ENCODE data around the gene ELP5. TPM values are rescaled to one million over a fixed set of nuclear protein-coding genes. Genes with fewer than 3 reads are reported as not detected.

ELP5 gene
- total and polyA plus RNA-seq, 2 donors (not counting 1 experiment from before 2014, with no cell fraction given): 48.0 to 69.9 TPM

DNA sequence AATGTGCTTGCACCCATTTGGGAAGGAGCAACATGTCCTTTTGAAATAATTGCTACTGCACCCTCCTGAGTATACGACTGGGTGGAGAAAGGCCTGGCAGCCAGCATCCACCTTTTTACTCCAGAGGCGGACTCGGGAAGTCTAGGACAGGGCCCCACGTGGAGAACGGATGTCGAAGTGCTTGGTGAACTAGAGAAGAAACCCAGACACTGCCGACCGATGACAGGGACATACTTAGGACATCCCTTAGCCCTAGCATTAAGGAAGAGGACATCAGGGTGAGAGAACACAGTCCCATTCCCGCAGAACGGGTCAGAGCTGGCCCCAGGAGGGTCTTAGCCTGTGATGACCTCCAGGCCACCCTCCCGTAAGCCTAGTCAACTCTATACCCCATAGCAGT is 38.7 kb downstream of the ELP5 start:
- Mint-ChIP-seq H3K4me3 (no peak overlapping the region), H3K27me3 (peaks cover 46% of the 10 kb centered on the region)
- H3K36me3 ChIP-seq (replicated peaks in 1 of 2; ENCODE audit: control extremely low read depth in 1 of 2, control insufficient read depth in 1 of 2, extremely low read depth in 1 of 2, insufficient read depth in 2 of 2, low read length in 1 of 2): no peaks in the 10 kb centered on the region

DNA sequence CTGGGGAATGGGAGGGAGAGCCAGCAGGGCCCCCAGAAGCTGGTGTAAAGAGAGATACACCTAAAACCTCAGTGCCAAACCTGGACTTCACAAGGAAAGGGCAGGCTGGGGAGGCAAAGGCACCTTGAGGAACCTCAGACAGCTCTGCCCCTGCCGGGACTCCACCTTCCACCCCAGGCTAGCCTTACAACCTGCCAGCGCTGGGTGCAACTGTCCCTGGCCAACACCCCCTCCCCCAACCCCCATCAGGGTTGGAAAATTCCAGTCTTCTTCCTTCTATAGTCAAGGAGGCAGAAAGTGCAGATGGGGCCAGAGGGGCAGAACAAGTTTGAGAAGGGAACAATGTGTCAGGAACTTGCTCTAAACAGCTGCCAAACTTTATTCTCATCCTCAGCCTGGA is 40.2 kb downstream of the ELP5 start:
- DNase-seq (no peak), ATAC-seq (ENCODE audit: low read depth) (no peak)
- no peak overlapping the region for H3K27ac Mint-ChIP-seq
- H2AFZ ChIP-seq (ENCODE audit: insufficient read depth, low read depth, low read length, poor library complexity, severe bottlenecking): no peak overlapping the region
- no peak overlapping the region for H3K4me3 ChIP-seq (ENCODE audit: control extremely low read depth in 1 of 5, extremely low read depth in 1 of 5, insufficient read depth in 1 of 5, low read depth in 2 of 5, low read length in 4 of 5)
- no peak overlapping the region for H3K4me2 ChIP-seq (replicated peaks; ENCODE audit: low read depth, low read length, poor library complexity, severe bottlenecking)
- H3K27ac ChIP-seq (ENCODE audit: low read length in 2 of 2): no peak overlapping the region
- no peaks in the 10 kb centered on the region for H4K20me1 ChIP-seq (ENCODE audit: control insufficient read depth, insufficient read depth, low read length, poor library complexity, severe bottlenecking)
- H3K4me1 ChIP-seq (ENCODE audit: control insufficient read depth in 2 of 2, insufficient read depth in 2 of 2, low read length in 2 of 2): peaks cover 28 to 30% of the 10 kb centered on the region in 2 donors
- intact Hi-C loops (cut with micrococcal nuclease): loop anchor here (10.0 kb wide), 1 partner anchor 157 kb away; no protein-coding TSS in a partner anchor
- H3K27me3 ChIP-seq (replicated peaks in 1 of 4; ENCODE audit: control extremely low read depth in 1 of 4, control insufficient read depth in 3 of 4, insufficient read depth in 4 of 4, low read length in 3 of 4): peaks cover 0 to 57% (median 15%) of the 10 kb centered on the region in 4 experiments
- H3K9ac ChIP-seq (ENCODE audit: low read length): no peak overlapping the region
- H3K36me3 ChIP-seq (replicated peaks in 1 of 2; ENCODE audit: control extremely low read depth in 1 of 2, control insufficient read depth in 1 of 2, extremely low read depth in 1 of 2, insufficient read depth in 2 of 2, low read length in 1 of 2): no peaks in the 10 kb centered on the region
- ChIA-PET POLR2A (no interaction called here), CTCF (no interaction called here)
- H3K9me3 Mint-ChIP-seq (ENCODE audit: insufficient read depth): no peaks in the 10 kb centered on the region
- peaks cover 45% of the 10 kb centered on the region for H3K27me3 Mint-ChIP-seq
- H3K9me3 ChIP-seq (ENCODE audit: control extremely low read depth in 1 of 3, control insufficient read depth in 2 of 3, insufficient read depth in 1 of 3, low read length in 2 of 3): peaks cover 0 to 7% (median 0%) of the 10 kb centered on the region in 3 donors
- peaks cover 22% of the 10 kb centered on the region for H3K4me1 Mint-ChIP-seq
- H3K4me3 Mint-ChIP-seq: no peak overlapping the region
- 100% methylated on average over 1 of the region's 2 CpGs for WGBS (ENCODE audit: insufficient coverage)
- TF ChIP-seq EZH2 (IDR thresholded peaks at IDR 0.05; ENCODE audit: borderline replicate concordance, insufficient read depth, low read depth, low read length, poor library complexity, severe bottlenecking): no peak
- TF ChIP-seq, protein P1, sequence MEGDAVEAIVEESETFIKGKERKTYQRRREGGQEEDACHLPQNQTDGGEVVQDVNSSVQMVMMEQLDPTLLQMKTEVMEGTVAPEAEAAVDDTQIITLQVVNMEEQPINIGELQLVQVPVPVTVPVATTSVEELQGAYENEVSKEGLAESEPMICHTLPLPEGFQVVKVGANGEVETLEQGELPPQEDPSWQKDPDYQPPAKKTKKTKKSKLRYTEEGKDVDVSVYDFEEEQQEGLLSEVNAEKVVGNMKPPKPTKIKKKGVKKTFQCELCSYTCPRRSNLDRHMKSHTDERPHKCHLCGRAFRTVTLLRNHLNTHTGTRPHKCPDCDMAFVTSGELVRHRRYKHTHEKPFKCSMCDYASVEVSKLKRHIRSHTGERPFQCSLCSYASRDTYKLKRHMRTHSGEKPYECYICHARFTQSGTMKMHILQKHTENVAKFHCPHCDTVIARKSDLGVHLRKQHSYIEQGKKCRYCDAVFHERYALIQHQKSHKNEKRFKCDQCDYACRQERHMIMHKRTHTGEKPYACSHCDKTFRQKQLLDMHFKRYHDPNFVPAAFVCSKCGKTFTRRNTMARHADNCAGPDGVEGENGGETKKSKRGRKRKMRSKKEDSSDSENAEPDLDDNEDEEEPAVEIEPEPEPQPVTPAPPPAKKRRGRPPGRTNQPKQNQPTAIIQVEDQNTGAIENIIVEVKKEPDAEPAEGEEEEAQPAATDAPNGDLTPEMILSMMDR (IDR thresholded peaks at IDR 0.05): no peak
- H3K79me2 ChIP-seq (ENCODE audit: control insufficient read depth, insufficient read depth, low read length): no peaks in the 10 kb centered on the region

More for the DNA sequence above, 38.7 kb downstream of the ELP5 start:
- Histone ChIP-seq H3K4me3 (ENCODE audit: control extremely low read depth in 1 of 5, extremely low read depth in 1 of 5, insufficient read depth in 1 of 5, low read depth in 2 of 5, low read length in 4 of 5) (no peak overlapping the region), H4K20me1 (ENCODE audit: control insufficient read depth, insufficient read depth, low read length, poor library complexity, severe bottlenecking) (no peaks in the 10 kb centered on the region), H3K4me1 (ENCODE audit: control insufficient read depth in 2 of 2, insufficient read depth in 2 of 2, low read length in 2 of 2) (peaks cover 18 to 19% of the 10 kb centered on the region in 2 donors), H2AFZ (ENCODE audit: insufficient read depth, low read depth, low read length, poor library complexity, severe bottlenecking) (no peak overlapping the region), H3K9me3 (ENCODE audit: control extremely low read depth in 1 of 3, control insufficient read depth in 2 of 3, insufficient read depth in 1 of 3, low read length in 2 of 3) (peaks cover 0 to 7% (median 0%) of the 10 kb centered on the region in 3 donors), H3K9ac (ENCODE audit: low read length) (no peak overlapping the region), H3K79me2 (ENCODE audit: control insufficient read depth, insufficient read depth, low read length) (no peaks in the 10 kb centered on the region), H3K27me3 (replicated peaks in 1 of 4; ENCODE audit: control extremely low read depth in 1 of 4, control insufficient read depth in 3 of 4, insufficient read depth in 4 of 4, low read length in 3 of 4) (peaks cover 0 to 48% (median 10%) of the 10 kb centered on the region in 4 experiments), H3K27ac (ENCODE audit: low read length in 2 of 2) (no peak overlapping the region), H3K4me2 (replicated peaks; ENCODE audit: low read depth, low read length, poor library complexity, severe bottlenecking) (no peak overlapping the region)
- peaks cover 13% of the 10 kb centered on the region for H3K4me1 Mint-ChIP-seq
- 86% methylated on average over 10 of the region's 11 CpGs for WGBS (ENCODE audit: insufficient coverage)
- ChIA-PET CTCF (interaction anchor here (1.1 to 1.9 kb wide), 2 partner anchors 9 to 70 kb away, joined by 3 to 7 read pairs; partner anchors contain the start of gene SLC2A4), POLR2A (no interaction called here)
- no peak for ATAC-seq (ENCODE audit: low read depth)
- intact Hi-C loops (cut with micrococcal nuclease): loop anchor here (10.0 kb wide), 1 partner anchor 156 kb away; no protein-coding TSS in a partner anchor
- H3K9me3 Mint-ChIP-seq (ENCODE audit: insufficient read depth): no peaks in the 10 kb centered on the region
- H3K27ac Mint-ChIP-seq: no peak overlapping the region
- TF ChIP-seq, protein P1 (IDR thresholded peaks at IDR 0.05): no peak
- no peak for TF ChIP-seq EZH2 (IDR thresholded peaks at IDR 0.05; ENCODE audit: borderline replicate concordance, insufficient read depth, low read depth, low read length, poor library complexity, severe bottlenecking)
- no peak for DNase-seq

Measured in B cell (primary cell).